ENCODE measurements around the gene KLHDC4. TPM values are rescaled to one million over a fixed set of nuclear protein-coding genes. Genes with fewer than 3 reads are reported as not detected.

KLHDC4 gene
- total RNA-seq, 1 donor from 2014 or later = 20.4 TPM

GRCh38 chr16:87715658-87716057 lies 50.1 kb downstream of the KLHDC4 start:
- ATAC-seq = no peak

GRCh38 chr16:87715231-87715630 lies 50.6 kb downstream of the KLHDC4 start:
- no peak for ATAC-seq

GRCh38 chr16:87713451-87714229 lies 52.1 kb downstream of the KLHDC4 start:
- no peak for ATAC-seq

- peak; percentile 49 for ATAC-seq
These were observed 53.5 kb downstream of the KLHDC4 start for GRCh38 chr16:87712184-87712762.

- ATAC-seq = no peak
These were observed 54.9 kb downstream of the KLHDC4 start for GRCh38 chr16:87710887-87711286.

- no peak for ATAC-seq
These were observed 56.1 kb downstream of the KLHDC4 start for GRCh38 chr16:87709677-87710076.

GRCh38 chr16:87708881-87709638 lies 56.7 kb downstream of the KLHDC4 start:
- ATAC-seq = no peak

GRCh38 chr16:87707714-87708580 lies 57.8 kb downstream of the KLHDC4 start:
- ATAC-seq = no peak

GRCh38 chr16:87707097-87707496 lies 58.7 kb downstream of the KLHDC4 start:
- ATAC-seq = no peak

- ATAC-seq = no peak
These were observed 59.3 kb downstream of the KLHDC4 start for GRCh38 chr16:87706278-87707000.

GRCh38 chr16:87705771-87706277 lies 60.0 kb downstream of the KLHDC4 start:
- ATAC-seq = no peak

- no peak for ATAC-seq
These were observed 60.9 kb downstream of the KLHDC4 start for GRCh38 chr16:87704754-87705353.

GRCh38 chr16:87703835-87704375 lies 61.9 kb downstream of the KLHDC4 start:
- ATAC-seq = no peak

GRCh38 chr16:87703071-87703470 lies 62.7 kb downstream of the KLHDC4 start:
- no peak for ATAC-seq

GRCh38 chr16:87702325-87702811 lies 63.4 kb downstream of the KLHDC4 start:
- peak; percentile 9 for ATAC-seq

GRCh38 chr16:87701505-87701921 lies 64.3 kb downstream of the KLHDC4 start:
- peak; percentile 22 for ATAC-seq

- no peak for ATAC-seq
These were observed 64.7 kb downstream of the KLHDC4 start for GRCh38 chr16:87701078-87701460.

- ATAC-seq = no peak
These were observed 65.2 kb downstream of the KLHDC4 start for GRCh38 chr16:87700406-87701077.

GRCh38 chr16:87698676-87699199 lies 67.0 kb downstream of the KLHDC4 start:
- no peak for ATAC-seq

- no peak for ATAC-seq
These were observed 67.5 kb downstream of the KLHDC4 start for GRCh38 chr16:87698241-87698640.

All from esophagus mucosa (tissue), 1 donor.